GM23338 (cell line): ENCODE measurements around the gene LRIT2. TPM values are rescaled to one million over a fixed set of nuclear protein-coding genes. Genes with fewer than 3 reads are reported as not detected.

ENCODE experiments used
- ATAC-seq: fragments of 200-7000 bp; cut with Tn5 transposase; 3 replicates; pipeline ENCODE4 v1.9.1; 2020
- DNase-seq: peaks from one replicate; pipeline ENCODE4 v3.0.0-alpha.2; 2015; ENCODE audit warnings: low spot score
- H2AFZ ChIP-seq: fragments of 200-600 bp; sonication (generic); 2 replicates; pipeline ENCODE4 v1.8.0; 2016; ENCODE audit warnings: antibody characterized with exemption, mild to moderate bottlenecking, moderate library complexity
- H3F3A ChIP-seq: fragments of 200-600 bp; sonication (generic); replicated peaks from 2 replicates; pipeline ENCODE4 v1.8.0; 2017; ENCODE audit warnings: antibody characterized with exemption, mixed run types, low read depth
- H3K27ac ChIP-seq: fragments of 200-600 bp; sonication (generic); 2 replicates; pipeline ENCODE4 v1.6.1; 2016; ENCODE audit warnings: low read depth
- H3K27me3 ChIP-seq: fragments of 200-600 bp; sonication (generic); 2 replicates; pipeline ENCODE4 v1.8.0; 2016; ENCODE audit warnings: mild to moderate bottlenecking, mixed run types, moderate library complexity; ENCODE audit not compliant: insufficient read depth
- H3K36me3 ChIP-seq: fragments of 200-600 bp; sonication (generic); 2 replicates; pipeline ENCODE4 v1.8.0; 2016; ENCODE audit warnings: mild to moderate bottlenecking; ENCODE audit not compliant: insufficient read depth
- H3K4me1 ChIP-seq: fragments of 200-600 bp; sonication (generic); 2 replicates; pipeline ENCODE4 v1.8.0; 2016; ENCODE audit warnings: mild to moderate bottlenecking, moderate library complexity; ENCODE audit not compliant: insufficient read depth
- H3K4me2 ChIP-seq: fragments of 200-600 bp; sonication (generic); 2 replicates; pipeline ENCODE4 v1.7.1; 2017; ENCODE audit warnings: mixed run types
- H3K4me3 ChIP-seq: fragments of 200-600 bp; sonication (generic); 2 replicates; pipeline ENCODE4 v1.6.1; 2016; ENCODE audit warnings: mixed run types
- H3K79me2 ChIP-seq: fragments of 200-600 bp; sonication (generic); replicated peaks from 2 replicates; pipeline ENCODE4 v1.8.0; 2017; ENCODE audit warnings: mild to moderate bottlenecking; ENCODE audit not compliant: insufficient read depth
- H3K9me2 ChIP-seq: fragments of 200-600 bp; sonication (generic); 2 replicates; pipeline ENCODE4 v1.8.0; 2017; ENCODE audit not compliant: insufficient read depth
- H4K20me1 ChIP-seq: fragments of 200-600 bp; sonication (generic); replicated peaks from 2 replicates; pipeline ENCODE4 v1.8.0; 2017; ENCODE audit warnings: mild to moderate bottlenecking; ENCODE audit not compliant: insufficient read depth
- H3K27ac Mint-ChIP-seq: 2 replicates; pipeline ENCODE4 v1.8.0; 2020; ENCODE audit warnings: inconsistent platforms, mild to moderate bottlenecking, moderate library complexity, mixed read lengths
- H3K27me3 Mint-ChIP-seq: 3 replicates; pipeline ENCODE4 v1.8.0; 2022; ENCODE audit warnings: low read depth, mild to moderate bottlenecking, moderate library complexity, mixed read lengths, inconsistent platforms; ENCODE audit not compliant: insufficient read depth, poor library complexity
- H3K36me3 Mint-ChIP-seq: 3 replicates; pipeline ENCODE4 v1.8.0; 2021; ENCODE audit warnings: low read depth, mild to moderate bottlenecking, inconsistent platforms, moderate library complexity, mixed read lengths
- H3K4me1 Mint-ChIP-seq: 3 replicates; pipeline ENCODE4 v1.8.0; 2020; ENCODE audit warnings: mild to moderate bottlenecking, inconsistent platforms, mixed read lengths
- H3K4me3 Mint-ChIP-seq: 3 replicates; pipeline ENCODE4 v1.8.0; 2021; ENCODE audit warnings: moderate library complexity, mild to moderate bottlenecking, inconsistent platforms, mixed read lengths
- H3K9me3 Mint-ChIP-seq: 3 replicates; pipeline ENCODE4 v1.8.0; 2020; ENCODE audit warnings: moderate library complexity, mild to moderate bottlenecking, inconsistent platforms, mixed read lengths
- CREB1 ChIP-seq: fragments of 250-450 bp; sonication (Bioruptor Pico); IDR thresholded peaks from 2 replicates; pipeline ENCODE4 v1.5.0; 2020; ENCODE audit warnings: low read depth, mild to moderate bottlenecking, moderate library complexity
- EZH2 ChIP-seq: fragments of 200-600 bp; sonication (generic); IDR thresholded peaks from one replicate; pipeline ENCODE4 v1.8.0; 2017; ENCODE audit warnings: antibody characterized with exemption, mild to moderate bottlenecking, low read depth; ENCODE audit not compliant: unreplicated experiment
- EZH2phosphoT487 ChIP-seq: fragments of 200-600 bp; sonication (generic); IDR thresholded peaks from one replicate; pipeline ENCODE4 v1.8.1; 2018; ENCODE audit warnings: antibody characterized with exemption; ENCODE audit not compliant: unreplicated experiment
- JUNB ChIP-seq: IDR thresholded peaks from one replicate; pipeline ENCODE4 v1.6.1; 2016; ENCODE audit warnings: antibody characterized with exemption; ENCODE audit not compliant: unreplicated experiment
- NANOG ChIP-seq: IDR thresholded peaks from 2 replicates; pipeline ENCODE4 v1.6.1; 2016; ENCODE audit warnings: antibody characterized with exemption, borderline replicate concordance
- STAT1 ChIP-seq: IDR thresholded peaks from one replicate; pipeline ENCODE4 v1.6.1; 2016; ENCODE audit warnings: antibody characterized with exemption; ENCODE audit not compliant: unreplicated experiment
- ZNF331 ChIP-seq: fragments of 250-450 bp; sonication (Bioruptor Pico); IDR thresholded peaks from 2 replicates; pipeline ENCODE4 v1.5.0; 2020; ENCODE audit warnings: low read depth, mild to moderate bottlenecking, moderate library complexity
- polyA plus RNA-seq: library from polyadenylated mRNA; unstranded; fragments of >200 nt; fragmentation: Nextera tagmentation; extraction: Ambion mirVana; gene quantifications from 2 replicates; pipeline ENCODE4 v1.2.1, GENCODE V29; 2016
- total RNA-seq: library from RNA; depleted of rRNA; stranded (reverse); fragments of >200 nt; shearing (Covaris generic); gene quantifications from 2 replicates; pipeline ENCODE4 v1.2.3, GENCODE V29; 2014
- TF ChIP-seq, protein P1 (sequence below), 2 experiments: fragments of 200-600 bp in 1 of 2; sonication (generic) in 1 of 2; conservative IDR thresholded peaks; 2 replicates each; pipeline versions ENCODE4 v1.5.1 to v1.6.1; 2016 to 2017; ENCODE audit warnings: antibody characterized with exemption in 2 of 2, low read depth in 2 of 2, mild to moderate bottlenecking in 2 of 2, moderate library complexity in 1 of 2
- TF ChIP-seq, protein P2 (sequence below): IDR thresholded peaks from 2 replicates; pipeline ENCODE4 v1.6.1; 2016; ENCODE audit warnings: antibody characterized with exemption

The LRIT2 gene
- total and polyA plus RNA-seq, 2 experiments from 2014 or later, result not detected

DNA sequence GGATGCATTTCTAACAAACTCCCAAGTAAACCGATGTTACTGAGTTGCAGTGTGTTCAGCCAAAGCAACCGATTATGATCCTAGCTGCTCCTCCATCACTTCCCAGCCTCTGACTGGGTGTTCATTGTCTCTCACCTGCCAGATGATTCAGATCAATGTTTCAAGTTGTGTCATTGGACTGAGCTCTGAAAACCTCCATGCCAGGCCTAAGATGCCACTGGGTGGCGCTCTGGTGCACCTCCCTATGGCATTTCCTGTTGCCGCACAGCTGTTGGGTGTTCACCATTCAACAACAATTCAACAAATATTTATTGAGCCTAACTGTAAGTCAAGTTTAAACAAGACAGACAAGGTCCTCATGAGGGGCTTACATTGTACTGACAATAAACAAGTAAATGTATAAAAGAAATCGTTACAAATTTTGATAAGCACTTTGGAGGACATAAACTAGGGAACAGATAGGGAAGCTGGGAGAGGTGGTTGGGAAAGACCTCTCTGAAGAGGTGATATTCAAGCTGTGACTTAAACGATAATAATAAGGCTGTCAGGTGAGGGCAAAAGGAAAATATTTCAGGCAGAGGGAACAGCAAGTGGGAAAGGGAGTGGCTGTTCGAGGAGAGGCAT, 42.3 kb upstream of the LRIT2 start:
- H3K4me2 ChIP-seq, result no peak overlapping the region

DNA sequence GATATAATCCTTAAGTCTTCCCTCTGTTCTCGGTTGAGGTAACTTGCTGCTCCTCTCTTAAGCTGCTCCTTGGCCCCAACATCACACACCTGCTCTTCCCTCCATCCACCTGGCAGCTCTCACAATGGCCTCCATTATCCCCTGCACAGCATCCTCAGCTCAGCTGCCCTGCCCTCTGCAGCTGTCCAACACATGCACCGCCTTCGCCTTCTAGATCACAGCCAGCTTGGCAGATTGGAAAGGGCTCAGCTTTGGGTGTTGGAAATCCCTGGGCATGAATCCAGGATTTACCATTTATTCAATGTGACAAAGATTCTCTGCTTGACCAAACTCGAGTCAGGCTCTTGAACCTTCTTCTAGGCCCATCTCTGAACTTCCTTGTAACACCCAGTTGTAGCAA, 40.1 kb upstream of the LRIT2 start:
- Histone ChIP-seq H3K27ac (no peak overlapping the region), H3K79me2 (no peaks in the 10 kb centered on the region), H4K20me1 (no peaks in the 10 kb centered on the region), H3F3A (no peaks in the 10 kb centered on the region), H3K4me3 (no peak overlapping the region), H3K9me2 (no peaks in the 10 kb centered on the region), H3K4me1 (peaks cover 3% of the 10 kb centered on the region; the same call in 1 of the 2 replicates), H3K27me3 (no peaks in the 10 kb centered on the region), H2AFZ (no peak overlapping the region), H3K4me2 (no peak overlapping the region), H3K36me3 (no peaks in the 10 kb centered on the region)
- H3K9me3 Mint-ChIP-seq, result no peaks in the 10 kb centered on the region; the same call in 2 of the 3 replicates
- no peak for DNase-seq
- peaks cover 9% of the 10 kb centered on the region for H3K4me1 Mint-ChIP-seq
- no peak for ATAC-seq
- H3K27me3 Mint-ChIP-seq, result peaks cover 3% of the 10 kb centered on the region
- H3K27ac Mint-ChIP-seq, result no peak overlapping the region
- no peak overlapping the region for H3K4me3 Mint-ChIP-seq
- no peaks in the 10 kb centered on the region for H3K36me3 Mint-ChIP-seq
- TF ChIP-seq ZNF331 (CRISPR knock-in tag) (no peak), NANOG (no peak), EZH2phosphoT487 (no peak), CREB1 (no peak), EZH2 (no peak), STAT1 (no peak), JUNB (no peak)
- TF ChIP-seq, protein P1, sequence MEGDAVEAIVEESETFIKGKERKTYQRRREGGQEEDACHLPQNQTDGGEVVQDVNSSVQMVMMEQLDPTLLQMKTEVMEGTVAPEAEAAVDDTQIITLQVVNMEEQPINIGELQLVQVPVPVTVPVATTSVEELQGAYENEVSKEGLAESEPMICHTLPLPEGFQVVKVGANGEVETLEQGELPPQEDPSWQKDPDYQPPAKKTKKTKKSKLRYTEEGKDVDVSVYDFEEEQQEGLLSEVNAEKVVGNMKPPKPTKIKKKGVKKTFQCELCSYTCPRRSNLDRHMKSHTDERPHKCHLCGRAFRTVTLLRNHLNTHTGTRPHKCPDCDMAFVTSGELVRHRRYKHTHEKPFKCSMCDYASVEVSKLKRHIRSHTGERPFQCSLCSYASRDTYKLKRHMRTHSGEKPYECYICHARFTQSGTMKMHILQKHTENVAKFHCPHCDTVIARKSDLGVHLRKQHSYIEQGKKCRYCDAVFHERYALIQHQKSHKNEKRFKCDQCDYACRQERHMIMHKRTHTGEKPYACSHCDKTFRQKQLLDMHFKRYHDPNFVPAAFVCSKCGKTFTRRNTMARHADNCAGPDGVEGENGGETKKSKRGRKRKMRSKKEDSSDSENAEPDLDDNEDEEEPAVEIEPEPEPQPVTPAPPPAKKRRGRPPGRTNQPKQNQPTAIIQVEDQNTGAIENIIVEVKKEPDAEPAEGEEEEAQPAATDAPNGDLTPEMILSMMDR (conservative IDR thresholded peaks at IDR 0.05; ENCODE audit: low read depth in 2 of 2), result no peak

More for the DNA sequence above, 42.3 kb upstream of the LRIT2 start:
- Histone ChIP-seq H3K4me1 (peaks cover 3% of the 10 kb centered on the region; the same call in 1 of the 2 replicates), H3K27ac (no peak overlapping the region), H3K27me3 (no peaks in the 10 kb centered on the region), H3K79me2 (no peaks in the 10 kb centered on the region), H3K36me3 (no peaks in the 10 kb centered on the region), H2AFZ (peak overlapping the region; percentile 12; the same call in 1 of the 2 replicates), H4K20me1 (no peaks in the 10 kb centered on the region), H3K9me2 (no peaks in the 10 kb centered on the region), H3K4me3 (no peak overlapping the region), H3F3A (no peaks in the 10 kb centered on the region)
- Mint-ChIP-seq H3K36me3 (no peaks in the 10 kb centered on the region), H3K27ac (no peak overlapping the region), H3K27me3 (peaks cover 3% of the 10 kb centered on the region), H3K9me3 (no peaks in the 10 kb centered on the region; the same call in 2 of the 3 replicates), H3K4me3 (no peak overlapping the region), H3K4me1 (peaks cover 9% of the 10 kb centered on the region)
- TF ChIP-seq, protein P2, sequence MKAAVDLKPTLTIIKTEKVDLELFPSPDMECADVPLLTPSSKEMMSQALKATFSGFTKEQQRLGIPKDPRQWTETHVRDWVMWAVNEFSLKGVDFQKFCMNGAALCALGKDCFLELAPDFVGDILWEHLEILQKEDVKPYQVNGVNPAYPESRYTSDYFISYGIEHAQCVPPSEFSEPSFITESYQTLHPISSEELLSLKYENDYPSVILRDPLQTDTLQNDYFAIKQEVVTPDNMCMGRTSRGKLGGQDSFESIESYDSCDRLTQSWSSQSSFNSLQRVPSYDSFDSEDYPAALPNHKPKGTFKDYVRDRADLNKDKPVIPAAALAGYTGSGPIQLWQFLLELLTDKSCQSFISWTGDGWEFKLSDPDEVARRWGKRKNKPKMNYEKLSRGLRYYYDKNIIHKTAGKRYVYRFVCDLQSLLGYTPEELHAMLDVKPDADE, result peak; percentile 73
- no peak for TF ChIP-seq JUNB
- TF ChIP-seq, protein P1 (conservative IDR thresholded peaks at IDR 0.05; ENCODE audit: low read depth in 2 of 2), result peak; percentile 95 to 100
- peak; percentile 86 for DNase-seq
- peak; percentile 80 for ATAC-seq
